ENCODE data around the gene SLC5A3. TPM values are rescaled to one million over a fixed set of nuclear protein-coding genes. Genes with fewer than 3 reads are reported as not detected.

The SLC5A3 gene
- total and polyA plus RNA-seq, 10 of the 15 experiments (the other 5 are each of a cell fraction or from before 2014, with no cell fraction given): 3.3 to 21.4 (median 12.0) TPM

DNA sequence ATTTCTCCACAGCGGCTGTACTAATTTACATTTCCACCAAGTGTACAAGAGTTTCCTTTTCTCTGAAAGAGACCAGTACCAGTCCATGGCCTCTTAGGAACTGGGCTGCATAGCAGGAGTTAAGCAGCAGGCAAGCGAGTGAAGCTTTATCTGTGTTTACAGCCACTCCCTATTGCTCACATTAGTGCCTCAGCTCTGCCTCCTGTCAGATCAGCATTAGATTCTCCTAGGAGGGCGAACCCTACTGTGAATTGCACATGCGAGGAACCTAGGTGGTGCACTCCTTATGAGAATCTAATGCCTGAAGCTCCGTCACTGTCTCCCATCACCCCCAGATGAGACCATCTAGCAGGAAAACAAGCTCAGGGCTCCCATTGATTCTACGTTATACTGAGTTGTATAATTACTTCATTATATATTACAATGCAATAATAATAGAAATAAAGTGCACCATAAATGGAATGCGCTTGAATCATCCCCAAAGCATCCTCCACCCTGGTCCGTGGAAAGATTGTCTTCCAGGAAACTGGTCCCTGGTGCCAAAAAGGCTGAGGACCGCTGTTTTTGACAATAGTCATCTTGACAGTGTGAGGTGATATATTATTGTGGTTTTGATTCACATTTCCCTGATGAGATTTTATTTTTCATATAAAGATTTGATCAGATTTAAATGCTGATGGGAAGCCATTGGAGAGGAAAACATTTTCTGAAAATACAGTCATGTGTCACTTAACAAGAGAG lies 45.5 kb upstream of the SLC5A3 start:
- no peak for FAIRE-seq
- ChIA-PET POLR2A (no interaction called here), RAD21 (ENCODE audit: unreplicated experiment) (no interaction called here)

More for the DNA sequence above, 45.5 kb upstream of the SLC5A3 start:
- ATAC-seq: no peak
- intact Hi-C loops (cut with micrococcal nuclease; ENCODE audit: unreplicated experiment): no loop called here
- no TSS peak for BruUV-seq (replicated peaks)
- H3K4me2 ChIP-seq (ENCODE audit: control insufficient read depth, insufficient read depth): no peak overlapping the region
- SMC1A ChIA-PET (ENCODE audit: uncharacterized antibody, unreplicated experiment): no interaction called here
- H3K79me2 ChIP-seq (ENCODE audit: control insufficient read depth, insufficient read depth, low read length): no peaks in the 10 kb centered on the region
- H4K20me1 ChIP-seq (ENCODE audit: control insufficient read depth, insufficient read depth): no peaks in the 10 kb centered on the region
- H2AFZ ChIP-seq (ENCODE audit: control insufficient read depth, low read depth, low read length): no peak overlapping the region
- H3K9me3 ChIP-seq (replicated peaks; ENCODE audit: control insufficient read depth, insufficient read depth, low read length): no peaks in the 10 kb centered on the region
- H3K4me1 ChIP-seq (ENCODE audit: control insufficient read depth, insufficient read depth, low read length): peaks cover 19% of the 10 kb centered on the region
- H3K4me3 ChIP-seq: no peak overlapping the region
- H3K36me3 ChIP-seq (ENCODE audit: control insufficient read depth in 2 of 2, insufficient read depth in 2 of 2, low read length in 1 of 2): no peaks in the 10 kb centered on the region
- H3K9ac ChIP-seq (ENCODE audit: control insufficient read depth, insufficient read depth, low read length): no peak overlapping the region
- H3K27ac ChIP-seq (ENCODE audit: control insufficient read depth, insufficient read depth): no peak overlapping the region
- 77% methylated on average over 9 of the region's 9 CpGs for WGBS (ENCODE audit: insufficient coverage, insufficient replicate concordance, low lambda C conversion rate, missing lambda C conversion rate)
- no peak for DNase-seq (ENCODE audit: low read depth, low spot score)
- no peak for TF ChIP-seq MYB (IDR thresholded peaks at IDR 0.05; ENCODE audit: borderline replicate concordance, low read depth, low read length)
- no peak for TF ChIP-seq ASH2L (IDR thresholded peaks at IDR 0.05; ENCODE audit: borderline replicate concordance, low read depth)
- no peak for TF ChIP-seq YBX1 (IDR thresholded peaks at IDR 0.05)
- no peak for TF ChIP-seq EED (IDR thresholded peaks at IDR 0.05; ENCODE audit: low read depth)
- TF ChIP-seq, protein P1, sequence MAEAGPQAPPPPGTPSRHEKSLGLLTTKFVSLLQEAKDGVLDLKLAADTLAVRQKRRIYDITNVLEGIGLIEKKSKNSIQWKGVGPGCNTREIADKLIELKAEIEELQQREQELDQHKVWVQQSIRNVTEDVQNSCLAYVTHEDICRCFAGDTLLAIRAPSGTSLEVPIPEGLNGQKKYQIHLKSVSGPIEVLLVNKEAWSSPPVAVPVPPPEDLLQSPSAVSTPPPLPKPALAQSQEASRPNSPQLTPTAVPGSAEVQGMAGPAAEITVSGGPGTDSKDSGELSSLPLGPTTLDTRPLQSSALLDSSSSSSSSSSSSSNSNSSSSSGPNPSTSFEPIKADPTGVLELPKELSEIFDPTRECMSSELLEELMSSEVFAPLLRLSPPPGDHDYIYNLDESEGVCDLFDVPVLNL (IDR thresholded peaks at IDR 0.05; ENCODE audit: low read depth, low read length): no peak
- TF ChIP-seq SUZ12 (IDR thresholded peaks at IDR 0.05; ENCODE audit: unreplicated experiment): no peak
- no peak for TF ChIP-seq BCL11A (IDR thresholded peaks at IDR 0.05; ENCODE audit: low read depth, low read length)
- TF ChIP-seq NFXL1 (IDR thresholded peaks at IDR 0.05; ENCODE audit: borderline replicate concordance): no peak
- no peak for TF ChIP-seq FOS (IDR thresholded peaks at IDR 0.05; ENCODE audit: borderline replicate concordance, extremely low read depth, insufficient read length)
- TF ChIP-seq EZH2 (IDR thresholded peaks at IDR 0.05; ENCODE audit: borderline replicate concordance, control insufficient read depth, low read depth, low read length): no peak
- TF ChIP-seq CBX3 (IDR thresholded peaks at IDR 0.05; ENCODE audit: borderline replicate concordance, low read depth): no peak
- TF ChIP-seq, protein P2, sequence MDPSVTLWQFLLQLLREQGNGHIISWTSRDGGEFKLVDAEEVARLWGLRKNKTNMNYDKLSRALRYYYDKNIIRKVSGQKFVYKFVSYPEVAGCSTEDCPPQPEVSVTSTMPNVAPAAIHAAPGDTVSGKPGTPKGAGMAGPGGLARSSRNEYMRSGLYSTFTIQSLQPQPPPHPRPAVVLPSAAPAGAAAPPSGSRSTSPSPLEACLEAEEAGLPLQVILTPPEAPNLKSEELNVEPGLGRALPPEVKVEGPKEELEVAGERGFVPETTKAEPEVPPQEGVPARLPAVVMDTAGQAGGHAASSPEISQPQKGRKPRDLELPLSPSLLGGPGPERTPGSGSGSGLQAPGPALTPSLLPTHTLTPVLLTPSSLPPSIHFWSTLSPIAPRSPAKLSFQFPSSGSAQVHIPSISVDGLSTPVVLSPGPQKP (IDR thresholded peaks at IDR 0.05; ENCODE audit: low read depth, low read length): no peak
- TF ChIP-seq SMAD5 (IDR thresholded peaks at IDR 0.05; ENCODE audit: low read depth): no peak
- no peak for TF ChIP-seq SPI1 (IDR thresholded peaks at IDR 0.05; ENCODE audit: borderline replicate concordance, insufficient read depth, low read depth, low read length)
- TF ChIP-seq SMC3 (IDR thresholded peaks at IDR 0.05; ENCODE audit: borderline replicate concordance, low read length): no peak
- no peak for TF ChIP-seq CHD1 (IDR thresholded peaks at IDR 0.05; ENCODE audit: low read depth, low read length)
- H3K27me3 ChIP-seq (replicated peaks in 1 of 2; ENCODE audit: control insufficient read depth in 2 of 2, insufficient read depth in 2 of 2, low read length in 1 of 2): no peaks in the 10 kb centered on the region
- in situ Hi-C loops (cut with MboI): no loop called here
- CTCF ChIA-PET: interaction anchor here (1.0 kb wide), 1 partner anchor 74 kb away, joined by 3 read pairs; no protein-coding TSS in a partner anchor
